NCI-H187 (cell line): ENCODE results near the gene PITPNC1.

Experiments used
- DNase-seq, 2 experiments: peaks; one replicate each; lab custom pipeline; 2025; lab: John Stamatoyannopoulos, UW

Gene PITPNC1

GRCh38 chr17:67434061-67434525 is 57.0 kb downstream of the PITPNC1 start:
- no peak for DNase-seq

DNA sequence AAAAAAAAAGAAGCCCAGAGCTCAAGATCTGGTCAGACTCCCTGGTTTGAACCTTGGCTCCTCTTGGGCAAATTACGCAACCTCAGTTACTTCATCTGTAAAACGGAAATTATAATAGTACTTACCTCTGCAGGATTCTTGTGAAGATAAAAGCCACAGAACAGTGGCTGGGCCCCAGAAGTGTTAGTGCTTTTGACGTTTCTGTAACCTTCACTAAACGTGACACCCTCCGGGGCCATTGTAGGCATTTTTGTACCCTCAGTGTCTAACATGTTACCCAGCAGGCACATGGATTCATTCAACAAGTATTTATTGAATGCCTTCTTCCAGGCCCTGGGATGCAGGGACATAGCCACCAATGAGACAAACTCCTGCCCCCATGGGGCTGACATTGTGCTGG is 58.0 kb downstream of the PITPNC1 start:
- no peak for DNase-seq

GRCh38 chr17:67435786-67436185 is 58.7 kb downstream of the PITPNC1 start:
- no peak for DNase-seq

DNA sequence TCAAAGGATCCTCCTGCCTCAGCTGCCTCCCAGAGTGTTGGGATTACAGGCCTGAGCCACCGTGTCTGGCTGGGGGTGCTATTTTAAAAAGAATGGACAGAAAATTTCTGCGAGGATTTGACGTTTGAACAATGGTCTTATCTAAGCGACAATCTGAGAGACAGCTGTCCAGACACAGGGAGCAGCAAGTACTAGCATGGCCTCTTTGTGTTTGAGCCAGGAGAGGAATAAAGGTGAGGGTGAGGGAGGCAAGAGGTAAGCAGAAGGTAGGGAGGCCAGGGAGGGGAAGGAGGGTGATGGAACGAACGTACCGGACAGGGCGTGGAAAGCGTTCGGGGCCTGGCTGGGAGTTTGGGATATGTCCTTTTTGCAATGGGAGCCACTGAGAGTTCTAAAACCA is 59.2 kb downstream of the PITPNC1 start:
- no peak for DNase-seq

DNA sequence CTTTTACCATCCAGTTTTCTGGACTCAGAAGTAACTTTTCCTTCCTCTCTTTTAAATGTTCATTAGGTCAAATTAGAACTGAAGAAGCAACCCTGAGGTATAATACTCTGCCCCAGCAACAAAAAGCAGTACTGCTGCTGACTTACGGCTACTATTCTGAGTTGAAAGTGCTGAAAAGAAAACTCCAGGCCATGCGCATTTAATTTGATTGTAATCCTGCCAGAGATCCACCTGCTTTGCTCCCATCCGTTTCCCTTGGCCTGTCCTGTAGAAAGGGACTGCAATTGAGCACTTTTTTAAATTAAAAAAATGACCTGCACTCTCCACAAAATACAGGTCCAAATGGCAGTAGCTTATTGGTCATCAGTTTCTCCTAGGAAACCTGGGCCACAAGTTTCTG is 61.6 kb downstream of the PITPNC1 start:
- DNase-seq, result no peak

DNA sequence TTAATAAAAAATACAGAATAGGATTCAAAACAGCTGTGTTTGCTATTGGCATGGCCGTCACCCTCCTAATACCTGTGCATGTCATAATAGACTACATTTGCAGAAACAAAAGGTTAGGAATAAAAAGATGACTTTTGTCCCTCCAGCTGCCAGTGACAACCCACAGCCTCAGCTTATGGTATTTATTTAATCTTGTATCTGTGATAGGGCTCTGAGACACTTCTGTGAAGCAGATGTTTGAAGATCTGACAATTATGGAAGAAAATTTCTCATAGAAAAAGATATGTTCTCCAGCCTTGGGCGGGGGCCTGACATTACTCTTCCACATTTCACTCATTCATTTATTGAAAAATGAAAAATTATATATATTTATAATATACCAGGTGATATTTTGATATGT is 62.2 kb downstream of the PITPNC1 start:
- no peak for DNase-seq

- DNase-seq, result no peak
These were observed 63.4 kb downstream of the PITPNC1 start for GRCh38 chr17:67440277-67441051.

GRCh38 chr17:67441052-67441895 is 64.2 kb downstream of the PITPNC1 start:
- no peak for DNase-seq

GRCh38 chr17:67441896-67442219 is 64.8 kb downstream of the PITPNC1 start:
- DNase-seq, result no peak

GRCh38 chr17:67442787-67443624 is 65.9 kb downstream of the PITPNC1 start:
- DNase-seq, result no peak

GRCh38 chr17:67443931-67444595 is 67.0 kb downstream of the PITPNC1 start:
- no peak for DNase-seq

- no peak for DNase-seq
These were observed 71.4 kb downstream of the PITPNC1 start for GRCh38 chr17:67448449-67448848.

GRCh38 chr17:67449065-67449464 is 72.0 kb downstream of the PITPNC1 start:
- DNase-seq, result no peak

- no peak for DNase-seq
These were observed 73.0 kb downstream of the PITPNC1 start for GRCh38 chr17:67449845-67450755.

- no peak for DNase-seq
These were observed 75.8 kb downstream of the PITPNC1 start for GRCh38 chr17:67452681-67453554.

- DNase-seq, result no peak
These were observed 79.0 kb downstream of the PITPNC1 start for GRCh38 chr17:67456103-67456502.

DNA sequence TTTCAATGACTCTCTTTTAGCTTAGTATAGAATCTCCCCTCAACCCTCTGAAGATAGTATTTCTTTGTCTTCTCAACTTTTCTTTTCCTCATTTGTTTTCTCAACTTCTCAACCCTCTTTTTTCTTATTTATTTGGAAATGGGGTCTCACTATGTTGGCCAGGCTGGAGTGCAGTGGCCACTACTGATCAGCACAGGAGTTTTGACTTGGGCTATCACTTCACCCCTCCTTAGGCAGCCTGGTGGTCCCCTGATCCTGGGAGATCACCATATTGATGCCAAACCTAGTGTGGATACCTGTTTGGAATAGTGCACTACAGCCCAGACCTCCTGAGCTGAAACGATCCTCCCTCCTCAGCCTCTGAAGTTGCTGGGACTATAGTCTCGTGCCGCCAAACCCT is 79.8 kb downstream of the PITPNC1 start:
- no peak for DNase-seq

DNA sequence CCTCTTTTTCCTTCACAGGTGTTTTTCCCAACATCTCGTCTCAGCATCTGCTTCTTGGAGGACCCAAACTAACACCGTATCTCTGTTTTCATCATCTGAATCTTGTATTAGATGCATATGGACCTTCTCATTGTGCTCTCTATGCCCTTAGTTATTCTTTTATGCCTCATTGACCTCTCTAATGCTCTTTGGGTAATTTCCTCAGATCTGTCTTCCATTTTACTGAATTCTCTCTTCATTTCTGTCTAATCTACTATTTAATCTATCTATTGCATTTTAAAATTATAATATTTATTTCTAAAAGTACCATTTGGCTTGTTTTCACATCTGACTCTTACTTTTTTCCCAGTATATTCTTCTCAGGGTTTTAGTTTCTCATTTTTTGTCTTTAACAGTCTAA is 81.1 kb downstream of the PITPNC1 start:
- DNase-seq, result no peak

GRCh38 chr17:67459985-67460384 is 82.9 kb downstream of the PITPNC1 start:
- no peak for DNase-seq
